HG02943 (cell line): ENCODE measurements around the gene GPSM1.

Experiments used
- ATAC-seq: cut with Tn5 transposase; IDR thresholded peaks from one replicate; pipeline ENCODE4 v1.9.1; 2021; ENCODE audit warnings: mild to moderate bottlenecking, low read depth, moderate library complexity; ENCODE audit not compliant: unreplicated experiment

GPSM1 gene, protein sequence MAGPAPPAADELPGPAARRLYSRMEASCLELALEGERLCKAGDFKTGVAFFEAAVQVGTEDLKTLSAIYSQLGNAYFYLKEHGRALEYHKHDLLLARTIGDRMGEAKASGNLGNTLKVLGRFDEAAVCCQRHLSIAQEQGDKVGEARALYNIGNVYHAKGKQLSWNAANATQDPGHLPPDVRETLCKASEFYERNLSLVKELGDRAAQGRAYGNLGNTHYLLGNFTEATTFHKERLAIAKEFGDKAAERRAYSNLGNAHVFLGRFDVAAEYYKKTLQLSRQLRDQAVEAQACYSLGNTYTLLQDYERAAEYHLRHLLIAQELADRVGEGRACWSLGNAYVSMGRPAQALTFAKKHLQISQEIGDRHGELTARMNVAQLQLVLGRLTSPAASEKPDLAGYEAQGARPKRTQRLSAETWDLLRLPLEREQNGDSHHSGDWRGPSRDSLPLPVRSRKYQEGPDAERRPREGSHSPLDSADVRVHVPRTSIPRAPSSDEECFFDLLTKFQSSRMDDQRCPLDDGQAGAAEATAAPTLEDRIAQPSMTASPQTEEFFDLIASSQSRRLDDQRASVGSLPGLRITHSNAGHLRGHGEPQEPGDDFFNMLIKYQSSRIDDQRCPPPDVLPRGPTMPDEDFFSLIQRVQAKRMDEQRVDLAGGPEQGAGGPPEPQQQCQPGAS

DNA sequence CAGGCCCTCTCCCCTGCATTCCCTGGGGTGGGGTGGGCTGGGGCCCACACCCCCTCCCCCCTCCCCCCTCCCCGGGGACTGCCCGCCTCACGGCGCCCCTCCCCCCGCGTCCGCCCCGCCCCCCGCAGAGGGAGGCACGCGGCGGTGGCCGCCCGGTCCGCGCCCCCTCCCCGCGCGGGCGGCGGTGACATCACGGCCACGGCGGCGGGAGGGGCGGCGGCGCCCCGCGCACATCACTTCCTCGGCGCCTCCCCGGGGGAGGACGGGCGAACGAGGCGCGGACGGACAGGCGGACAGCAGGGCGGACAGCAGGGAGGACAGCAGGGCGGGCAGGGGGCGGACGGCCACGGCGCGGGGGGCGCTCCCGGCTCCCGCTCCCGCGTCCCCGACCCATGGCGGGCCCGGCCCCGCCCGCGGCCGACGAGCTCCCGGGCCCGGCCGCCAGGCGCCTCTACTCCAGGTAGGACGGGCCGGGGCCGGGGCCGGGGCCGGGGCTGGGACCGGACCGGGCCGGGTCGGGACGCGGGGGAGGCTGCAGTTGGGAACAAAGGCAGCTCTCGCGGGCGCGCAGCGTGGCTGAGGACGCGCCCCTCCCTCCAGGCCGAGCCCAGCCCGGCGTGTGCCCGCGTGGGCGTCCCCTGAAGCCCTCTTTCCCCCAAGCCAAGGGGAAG is at the start of gene GPSM1:
TSS of gene GPSM1 (plus strand) at position 236 of the 671 bp plus-strand sequence. CDS start at position 393, 157 bp downstream.
- no peak for ATAC-seq

DNA sequence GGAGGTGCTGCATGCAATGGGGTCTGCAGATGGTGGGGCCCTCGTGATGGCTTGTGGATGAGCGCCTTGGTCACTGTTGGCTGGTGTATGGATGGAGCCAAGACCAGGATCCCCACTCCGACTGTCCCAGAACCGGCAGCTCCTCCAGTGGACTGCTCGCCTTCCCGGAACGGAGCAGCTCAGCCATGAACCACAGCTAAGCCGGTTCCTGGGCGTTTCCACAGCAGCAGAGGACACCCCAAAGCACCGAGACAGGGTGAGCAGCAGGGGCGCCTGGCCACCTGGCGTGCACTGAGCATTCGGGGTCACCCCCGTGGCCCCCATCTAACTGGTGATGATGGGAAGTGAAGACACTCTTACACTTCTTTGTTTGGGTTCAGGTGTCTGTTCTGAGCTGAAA is 49.6 kb upstream of the GPSM1 start:
- ATAC-seq = no peak

DNA sequence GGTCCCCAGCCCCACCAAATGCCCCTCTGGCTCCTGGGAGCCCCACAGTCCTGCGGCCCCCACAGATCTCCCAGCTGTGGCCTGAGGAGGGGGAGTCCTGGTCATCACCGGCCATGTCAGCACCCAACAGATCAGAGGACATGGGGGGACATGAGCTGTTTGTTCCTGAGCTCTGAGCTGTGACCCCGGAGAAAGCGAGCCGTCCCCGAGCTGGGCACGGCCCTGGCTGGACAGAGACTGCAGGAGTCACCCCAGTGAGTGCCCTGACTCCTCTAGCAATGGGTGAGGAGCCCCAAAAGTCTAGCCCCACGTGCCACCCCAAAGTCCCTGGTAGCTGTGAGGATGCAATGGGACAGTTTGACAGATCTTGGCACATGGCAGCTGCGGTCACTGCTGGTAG is 49.1 kb upstream of the GPSM1 start:
- ATAC-seq = no peak

DNA sequence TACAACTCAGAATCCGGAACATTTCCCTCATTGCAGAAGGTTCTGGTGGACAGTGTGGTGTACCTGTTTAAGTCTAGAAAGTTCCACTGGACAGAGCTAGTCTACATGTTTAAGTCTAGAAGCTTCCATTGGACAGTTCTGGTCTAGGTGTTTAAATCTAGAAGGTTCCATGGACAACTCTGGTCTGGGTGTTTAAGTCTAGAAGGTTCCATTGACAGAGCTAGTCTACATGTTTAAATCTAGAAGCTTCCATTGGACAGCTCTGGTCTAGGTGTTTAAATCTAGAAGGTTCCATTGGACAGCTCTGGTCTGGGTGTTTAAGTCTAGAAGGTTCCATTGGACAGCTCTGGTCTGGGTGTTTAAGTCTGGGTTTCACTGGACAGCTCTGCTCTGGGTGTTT is 48.4 kb upstream of the GPSM1 start:
- no peak for ATAC-seq

DNA sequence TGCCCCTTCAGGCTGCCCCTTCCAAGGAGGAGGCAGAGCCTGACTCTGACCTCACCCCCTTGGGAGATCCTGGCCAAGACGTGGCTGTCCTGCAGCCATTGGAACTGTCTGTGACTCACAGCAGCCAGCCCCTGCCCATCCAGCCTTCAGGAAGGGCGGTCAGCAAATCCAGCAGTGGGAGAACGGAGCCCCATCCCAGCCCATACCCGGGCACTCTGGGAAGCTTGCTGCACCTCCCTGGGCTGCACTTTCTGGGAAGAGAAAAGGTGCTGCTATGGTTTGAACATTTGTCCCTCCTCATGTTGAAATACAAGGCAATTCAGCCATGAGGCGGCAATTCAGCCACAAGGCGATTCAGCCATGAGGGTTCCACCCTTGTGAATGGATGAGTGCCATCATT is 47.9 kb upstream of the GPSM1 start:
- no peak for ATAC-seq

DNA sequence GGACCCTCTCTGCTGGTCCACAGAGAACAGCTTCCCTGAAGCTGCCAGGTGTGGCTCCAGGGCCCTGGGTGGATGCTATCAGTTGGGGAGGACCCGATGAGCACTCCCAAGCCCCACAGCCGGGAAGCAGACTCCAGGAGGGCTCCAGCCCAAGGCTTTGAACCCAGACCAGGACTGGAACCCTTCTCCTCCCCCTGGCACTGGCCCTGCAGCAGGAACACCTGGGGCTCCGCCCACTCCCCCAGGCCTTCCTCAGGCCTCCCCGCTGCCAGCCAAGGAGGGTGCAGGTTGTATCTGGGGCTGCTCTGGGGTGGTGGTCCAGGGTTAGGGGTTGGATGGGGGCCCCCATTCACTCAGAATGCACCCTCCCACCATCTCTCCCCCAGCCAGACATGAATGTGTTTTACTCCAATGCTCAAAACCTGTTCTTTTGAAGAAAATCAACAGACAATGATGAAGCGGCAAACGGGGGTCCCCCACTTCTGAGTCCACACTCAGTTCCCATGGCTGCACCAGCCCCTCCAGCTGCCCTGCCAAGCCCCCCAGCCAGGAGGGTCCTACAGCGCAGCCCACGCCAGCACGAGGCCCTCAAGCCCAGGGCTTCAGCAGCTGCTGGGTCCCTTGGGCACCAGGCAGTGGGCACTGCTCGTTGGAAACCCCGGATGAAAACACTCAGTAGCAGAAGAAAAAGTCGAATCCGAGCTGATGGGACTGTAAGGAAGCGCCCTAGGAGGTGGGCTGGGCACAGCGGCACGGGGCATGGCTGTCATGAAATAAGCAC is 46.6 kb upstream of the GPSM1 start:
- no peak for ATAC-seq

DNA sequence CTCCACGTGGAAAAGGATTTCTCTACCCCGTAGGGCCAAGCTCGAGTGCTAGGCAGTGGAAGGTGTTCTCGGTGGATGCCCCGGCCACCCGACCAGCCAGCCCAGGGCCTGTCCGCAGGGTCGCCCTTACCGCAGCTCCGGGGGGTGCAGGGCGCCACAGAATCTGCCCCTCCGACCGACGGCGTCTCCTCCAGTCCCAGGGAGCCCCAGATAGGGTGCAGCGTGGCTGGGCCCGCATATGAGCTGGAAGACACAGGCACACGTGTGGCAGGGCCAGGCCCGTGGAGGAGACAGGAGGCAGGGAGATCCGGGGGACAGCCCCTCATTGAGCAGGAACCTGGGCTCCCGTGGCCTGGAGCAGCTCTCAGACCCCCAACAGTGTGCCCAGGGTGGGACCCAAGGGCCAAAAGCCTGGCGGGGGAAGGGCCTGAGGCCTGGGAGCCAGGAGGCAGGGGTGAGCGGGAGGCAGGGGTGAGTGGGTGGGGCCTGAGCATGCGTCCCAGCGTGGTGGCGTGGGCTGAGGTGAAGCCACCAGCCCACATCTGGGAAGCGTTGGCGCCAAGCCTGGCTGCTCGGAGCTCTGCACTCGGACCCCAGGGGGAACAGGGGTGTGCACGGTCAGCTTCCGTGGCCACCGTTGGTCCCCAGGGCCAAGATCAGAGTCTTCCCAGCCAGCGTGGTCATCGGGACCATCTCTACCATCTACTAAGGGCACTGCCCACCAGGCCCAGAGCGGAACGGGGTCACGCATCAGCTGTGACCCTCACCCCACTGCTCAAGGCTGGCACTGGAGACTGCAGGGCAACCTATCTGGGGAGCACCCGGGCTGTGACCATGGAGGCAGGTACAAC is 45.7 kb upstream of the GPSM1 start:
- no peak for ATAC-seq

DNA sequence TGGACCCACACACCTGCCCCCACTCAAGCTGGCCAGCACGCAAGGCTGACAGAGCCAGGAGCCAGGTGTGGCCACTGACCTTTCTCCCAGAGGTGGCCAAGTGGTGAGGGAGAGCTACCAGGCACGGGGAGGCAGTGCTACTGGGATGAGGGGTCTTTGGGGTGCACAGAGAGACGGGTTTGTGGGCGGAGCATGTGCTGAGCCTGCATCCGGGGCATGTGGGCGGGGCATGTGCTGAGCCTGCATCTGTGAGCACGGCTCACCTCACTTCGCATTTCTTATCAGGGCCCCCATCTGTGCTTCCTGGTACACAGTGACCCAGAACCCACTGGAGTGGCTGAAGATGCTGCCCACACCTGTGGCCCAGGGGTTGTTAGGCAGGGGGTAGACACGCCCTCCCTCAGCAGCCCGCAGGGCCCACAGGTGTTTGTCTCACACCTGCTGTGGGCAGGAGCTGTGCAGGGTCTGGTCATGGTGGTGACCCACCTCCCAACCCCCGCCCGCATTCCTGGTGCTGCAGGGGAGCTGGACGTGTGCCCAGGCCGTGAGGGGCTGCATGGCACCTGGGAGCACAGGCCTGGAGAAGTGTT is 45.0 kb upstream of the GPSM1 start:
- ATAC-seq = no peak

DNA sequence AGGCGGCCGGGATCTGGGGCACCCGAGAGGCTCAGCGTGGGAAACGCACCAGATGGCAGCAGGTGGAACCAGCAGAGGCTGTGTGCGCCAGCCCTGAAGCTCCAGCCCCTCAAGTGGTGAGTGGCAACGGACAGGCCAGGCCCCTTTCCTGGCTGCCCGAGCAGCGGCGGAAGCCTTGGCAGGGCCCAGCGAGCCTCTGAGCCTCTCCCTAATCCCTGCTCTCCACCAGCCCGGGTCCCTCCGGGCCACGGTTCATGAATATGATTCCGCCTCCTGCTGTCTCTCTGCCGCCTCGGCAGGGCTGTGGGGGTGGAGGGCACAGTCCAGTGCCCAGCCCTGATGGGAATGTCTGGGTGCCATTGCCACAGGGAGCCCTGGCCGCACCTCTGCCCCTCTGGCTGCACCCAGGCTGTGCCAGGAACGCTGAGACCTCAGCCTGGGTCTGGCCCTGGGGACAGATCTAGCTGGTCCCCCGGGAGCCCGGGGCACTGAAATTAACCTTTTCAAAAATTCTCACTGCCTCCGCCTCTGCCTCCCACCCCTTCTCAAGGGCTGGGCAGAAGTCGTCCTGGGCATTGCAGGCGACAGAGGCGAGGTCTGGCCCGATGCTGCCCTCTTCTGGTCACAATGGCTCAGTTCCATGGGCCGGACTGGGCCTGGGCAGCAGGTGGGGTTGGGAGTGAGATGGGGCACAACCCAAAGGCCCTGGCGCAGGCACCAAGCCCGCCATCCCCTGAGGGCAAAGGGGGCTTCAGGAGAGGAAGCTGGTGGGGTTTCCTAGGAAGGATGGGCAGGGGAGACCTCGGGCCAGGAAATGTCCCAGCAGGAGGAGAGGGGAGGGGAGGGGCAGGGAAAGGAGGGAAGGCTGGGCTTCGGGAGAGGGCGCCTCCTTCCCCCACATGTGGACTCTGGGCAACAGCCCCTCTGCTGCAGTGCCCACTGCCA is 43.8 kb upstream of the GPSM1 start:
- no peak for ATAC-seq

DNA sequence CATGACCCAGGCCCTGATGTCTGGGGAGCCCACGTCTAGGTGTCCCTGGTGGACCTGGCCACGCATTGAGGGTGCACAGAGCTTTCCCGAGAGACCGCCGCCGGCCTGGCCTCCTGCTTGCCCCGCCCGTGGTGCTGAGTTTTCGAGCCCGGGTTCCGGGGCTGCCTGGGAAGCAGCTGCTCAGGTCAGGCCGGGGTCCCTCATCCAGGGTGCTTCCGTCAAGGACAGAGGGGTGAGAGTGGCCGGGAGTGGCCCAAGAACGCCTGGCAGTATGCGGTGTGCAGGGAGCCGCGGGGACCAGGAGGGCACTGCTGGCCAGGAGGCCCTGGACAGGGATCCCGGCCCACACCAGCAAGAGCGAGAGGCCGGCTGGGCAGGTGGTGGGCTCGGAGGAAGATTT is 43.0 kb upstream of the GPSM1 start:
- ATAC-seq = no peak

DNA sequence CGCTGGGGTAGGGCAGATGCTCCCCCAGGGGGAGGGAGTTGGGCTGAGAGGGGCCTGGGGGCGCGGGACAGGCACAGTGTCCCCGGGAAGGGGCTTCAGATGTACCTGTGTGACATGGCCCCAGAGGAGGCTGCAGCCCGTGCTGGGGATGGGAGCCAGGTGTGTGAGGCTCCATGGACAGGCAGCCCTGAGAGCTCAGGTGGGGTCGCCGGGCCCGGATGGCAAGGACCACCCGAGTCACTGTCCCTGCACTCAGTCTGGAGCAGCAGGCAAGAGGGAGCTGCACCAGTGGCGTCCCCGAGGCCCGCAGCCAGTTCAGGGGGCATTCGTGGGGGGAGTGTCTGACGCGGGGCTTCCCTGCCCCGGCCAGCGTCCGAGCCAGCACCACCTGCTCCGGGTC is 42.4 kb upstream of the GPSM1 start:
- no peak for ATAC-seq

DNA sequence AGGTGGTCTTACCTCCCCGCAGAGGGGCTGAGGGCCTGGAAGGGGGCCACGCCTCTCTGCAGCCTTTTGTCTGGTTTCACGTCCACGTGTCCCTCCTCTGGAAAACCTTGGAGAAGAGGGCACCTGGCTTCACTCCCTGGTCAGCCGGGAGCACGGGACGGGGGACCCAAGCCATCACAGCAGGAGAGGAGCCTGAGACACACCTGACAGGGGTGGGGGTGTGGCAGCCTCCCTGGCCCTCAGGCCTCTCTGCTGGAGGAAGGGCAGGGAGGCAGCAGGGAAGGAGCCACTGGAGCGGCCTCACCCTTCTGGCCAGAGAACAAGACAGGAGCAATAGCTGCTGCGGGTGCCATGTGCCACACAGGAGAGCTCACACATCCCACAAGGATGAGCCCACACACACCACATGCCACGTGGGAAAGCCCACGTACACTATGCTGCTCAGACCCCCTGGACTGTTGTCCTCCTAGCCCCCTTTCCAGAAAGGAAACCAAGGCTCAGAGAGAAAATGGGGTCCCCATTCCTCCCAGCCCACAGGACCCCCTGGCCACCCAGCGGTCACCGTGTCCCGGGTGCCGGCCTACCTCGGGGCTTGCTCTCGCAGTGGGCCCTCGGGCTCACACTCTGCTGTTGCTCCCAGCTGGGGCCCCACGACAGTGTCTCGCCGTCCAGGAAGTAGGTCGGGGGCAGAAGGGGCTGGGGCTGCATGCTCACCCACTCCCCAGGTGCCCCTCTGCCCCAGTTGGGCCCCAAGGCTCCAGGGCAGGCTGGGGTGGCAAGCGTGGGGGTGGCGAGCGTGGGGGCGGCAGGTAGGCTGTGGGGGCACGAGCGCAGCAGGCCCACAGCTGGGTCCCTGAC is 41.6 kb upstream of the GPSM1 start:
- no peak for ATAC-seq

DNA sequence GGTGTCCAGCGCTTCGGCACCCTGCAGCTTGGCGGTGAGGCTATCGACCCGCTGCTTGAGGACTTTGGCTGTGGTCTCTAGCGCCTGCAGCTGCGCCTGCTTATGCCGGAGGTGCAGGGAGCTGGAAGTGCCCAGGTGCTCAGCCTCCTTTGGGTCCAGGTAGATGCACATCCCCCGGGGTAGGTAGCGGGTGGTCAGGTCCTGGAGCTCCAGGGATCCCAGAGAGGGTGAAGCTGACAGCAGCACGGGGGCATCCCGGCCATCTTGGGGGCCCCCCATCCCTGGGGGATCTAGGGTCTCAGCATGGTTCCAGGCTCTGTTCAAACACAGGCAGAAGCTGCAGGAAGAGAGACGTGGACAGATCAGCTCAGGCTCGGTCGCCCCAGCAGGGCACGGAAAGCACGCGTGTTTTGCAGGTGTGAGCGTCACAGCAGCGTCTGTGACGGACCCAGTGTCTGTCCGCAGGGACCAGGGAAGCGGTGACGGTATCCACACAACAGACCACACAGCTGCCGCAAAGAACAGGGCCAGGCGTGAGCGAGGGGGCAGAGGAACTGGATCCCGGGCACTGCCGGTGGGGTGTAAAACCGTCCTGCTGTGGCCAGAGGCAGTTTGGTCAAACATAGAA is 40.9 kb upstream of the GPSM1 start:
- no peak for ATAC-seq

DNA sequence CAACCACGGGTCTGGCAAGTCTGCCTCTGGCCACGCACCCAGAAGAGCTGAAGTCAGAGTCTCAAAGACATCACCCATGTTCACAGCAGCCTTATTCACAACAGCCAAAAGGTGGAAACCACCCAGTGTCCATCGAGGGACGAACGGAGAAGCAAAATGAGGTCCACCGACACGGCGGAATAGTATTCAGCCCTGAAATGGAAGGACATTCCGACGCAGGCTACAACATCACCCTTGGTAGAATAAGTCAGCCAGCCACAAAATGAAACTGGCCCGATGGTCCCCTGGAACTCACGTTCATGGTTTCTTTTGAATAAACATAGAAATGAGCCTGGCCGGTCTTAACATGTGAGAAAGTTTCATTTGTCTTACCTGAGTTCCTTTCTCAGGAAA is 40.4 kb upstream of the GPSM1 start:
- no peak for ATAC-seq

DNA sequence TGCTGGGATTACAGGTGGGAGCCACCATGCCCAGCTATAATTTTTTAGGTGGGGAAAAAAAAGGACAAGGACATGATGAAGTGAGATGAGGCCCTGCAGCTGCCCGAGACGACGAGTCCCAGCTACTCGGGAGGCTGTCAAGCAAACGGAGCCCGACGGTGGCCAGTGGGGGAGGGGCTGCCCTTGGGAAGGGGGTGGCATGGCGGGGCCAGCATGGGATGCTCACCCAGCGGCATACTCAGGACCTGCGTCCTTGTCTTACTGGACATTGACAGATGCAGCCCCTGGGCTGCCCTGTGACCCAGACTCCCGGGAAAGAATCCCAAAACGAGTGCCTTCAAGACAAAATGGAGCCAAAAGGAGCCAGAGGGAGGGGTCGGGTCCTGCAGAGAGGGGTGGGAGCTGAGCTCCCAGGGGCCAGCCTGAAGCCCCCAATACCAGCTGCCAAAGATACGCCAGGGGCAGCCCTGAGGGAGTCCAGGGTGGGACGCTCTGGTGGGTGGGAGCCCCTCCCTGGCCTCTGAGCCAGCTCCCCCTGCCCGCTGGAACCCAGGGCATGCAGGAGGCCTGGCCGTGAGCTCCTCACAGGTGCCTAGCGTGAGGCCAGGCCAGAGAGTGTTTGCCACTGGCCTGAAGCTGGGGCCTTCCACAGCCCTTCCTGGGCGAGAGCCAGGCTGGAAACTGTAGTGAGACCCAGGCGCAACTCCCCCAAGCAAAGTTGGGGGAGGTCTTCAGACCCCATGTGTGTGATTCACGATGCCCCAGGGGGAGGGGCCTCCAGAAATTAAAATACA is 39.2 kb upstream of the GPSM1 start:
- no peak for ATAC-seq
